Nephron (organoid): Measurements from ENCODE around the gene SIRT4.

ENCODE experiments used
- H3K27ac Mint-ChIP-seq, 3 experiments: 2 replicates each; pipeline ENCODE4 v1.8.0; 2020; ENCODE audit warnings: mixed read lengths in 3 of 3, mild to moderate bottlenecking in 2 of 3, moderate library complexity in 1 of 3
- H3K27me3 Mint-ChIP-seq: 2 replicates; pipeline ENCODE4 v1.8.0; 2021; ENCODE audit warnings: low read depth, mild to moderate bottlenecking, moderate library complexity, mixed read lengths
- H3K36me3 Mint-ChIP-seq: 2 replicates; pipeline ENCODE4 v1.8.0; 2020; ENCODE audit warnings: low read depth, mixed read lengths
- H3K4me1 Mint-ChIP-seq: 2 replicates; pipeline ENCODE4 v1.8.0; 2020; ENCODE audit warnings: mixed read lengths
- H3K4me3 Mint-ChIP-seq, 3 experiments: 2 replicates each; pipeline ENCODE4 v1.8.0; 2020; ENCODE audit warnings: mild to moderate bottlenecking in 3 of 3, mixed read lengths in 3 of 3, moderate library complexity in 2 of 3
- H3K9me3 Mint-ChIP-seq: 2 replicates; pipeline ENCODE4 v1.8.0; 2020; ENCODE audit warnings: mixed read lengths
- CTCF ChIP-seq, 3 experiments: fragments of 200-600 bp; sonication (generic); IDR thresholded peaks; one replicate each; pipeline ENCODE4 v1.5.0; 2021; ENCODE audit warnings: antibody characterized with exemption in 3 of 3; ENCODE audit not compliant: unreplicated experiment in 3 of 3

Gene SIRT4

GRCh38 chr12:120337730-120338129 lies 35.6 kb downstream of the SIRT4 start:
- no peak for TF ChIP-seq CTCF (IDR thresholded peaks at IDR 0.05; ENCODE audit: unreplicated experiment in 3 of 3)
- H3K27ac Mint-ChIP-seq = no peak overlapping the region
- H3K27me3 Mint-ChIP-seq = no peaks in the 10 kb centered on the region
- H3K36me3 Mint-ChIP-seq = peaks cover 15% of the 10 kb centered on the region
- H3K9me3 Mint-ChIP-seq = peaks cover 26% of the 10 kb centered on the region
- no peaks in the 10 kb centered on the region for H3K4me1 Mint-ChIP-seq
- H3K4me3 Mint-ChIP-seq = no peak overlapping the region

DNA sequence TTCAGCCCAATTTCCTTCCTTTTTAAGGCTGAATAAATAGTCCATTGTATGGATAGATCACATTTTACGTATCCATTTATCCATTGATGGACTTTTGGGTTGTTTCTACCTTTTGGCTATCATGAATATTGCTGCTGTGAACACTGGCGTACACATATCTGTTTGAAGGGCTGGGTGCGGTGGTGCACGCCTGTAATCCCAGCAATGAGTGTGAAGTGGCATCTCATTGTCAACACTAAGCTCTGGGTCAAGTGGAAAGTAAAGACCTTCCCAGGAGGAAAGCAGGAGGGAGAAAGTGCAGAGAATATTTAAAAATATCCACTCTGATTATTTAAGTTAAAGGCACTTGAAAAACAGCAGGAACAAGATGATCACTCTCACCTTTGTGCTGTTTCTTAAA lies 37.1 kb downstream of the SIRT4 start:
- H3K9me3 Mint-ChIP-seq = peaks cover 26% of the 10 kb centered on the region
- H3K36me3 Mint-ChIP-seq = peaks cover 17% of the 10 kb centered on the region
- no peak overlapping the region for H3K27ac Mint-ChIP-seq
- no peak overlapping the region for H3K4me3 Mint-ChIP-seq
- no peaks in the 10 kb centered on the region for H3K4me1 Mint-ChIP-seq
- H3K27me3 Mint-ChIP-seq = no peaks in the 10 kb centered on the region
- no peak for TF ChIP-seq CTCF (IDR thresholded peaks at IDR 0.05; ENCODE audit: unreplicated experiment in 3 of 3)

- Mint-ChIP-seq H3K9me3 (peaks cover 11% of the 10 kb centered on the region), H3K27me3 (no peaks in the 10 kb centered on the region), H3K27ac (peak overlapping the region in 1 of 3 experiments; percentile 44), H3K36me3 (peaks cover 32% of the 10 kb centered on the region), H3K4me1 (no peaks in the 10 kb centered on the region), H3K4me3 (no peak overlapping the region)
- no peak for TF ChIP-seq CTCF (IDR thresholded peaks at IDR 0.05; ENCODE audit: unreplicated experiment in 3 of 3)
Observed at GRCh38 chr12:120342175-120343038, 40.3 kb downstream of the SIRT4 start.

DNA sequence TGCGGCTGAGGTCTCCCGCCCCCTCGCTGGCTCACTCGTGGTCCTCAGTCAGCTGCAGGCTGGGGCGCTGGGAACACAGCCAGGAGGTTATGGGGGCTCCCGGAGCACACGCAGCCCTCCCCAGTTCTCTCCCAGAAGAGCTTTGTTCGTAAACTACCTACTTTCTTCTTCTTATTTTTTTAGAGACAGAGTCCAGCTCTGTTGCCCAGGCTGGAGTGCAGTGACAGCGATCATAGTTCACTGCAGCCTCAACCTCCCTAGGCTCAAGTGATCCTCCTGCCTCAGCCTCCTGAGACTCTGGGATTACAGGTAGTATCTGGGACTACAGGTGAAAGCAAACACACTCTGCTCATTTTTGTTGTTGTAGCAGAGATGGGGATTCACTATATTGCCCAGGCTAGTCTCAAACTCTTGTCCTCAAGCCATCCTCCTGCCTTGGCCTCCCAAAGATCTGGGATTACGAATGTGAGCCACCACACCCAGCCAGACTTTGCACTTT lies 41.0 kb downstream of the SIRT4 start:
- no peak for TF ChIP-seq CTCF (IDR thresholded peaks at IDR 0.05; ENCODE audit: unreplicated experiment in 3 of 3)
- peaks cover 26% of the 10 kb centered on the region for H3K36me3 Mint-ChIP-seq
- H3K27me3 Mint-ChIP-seq = no peaks in the 10 kb centered on the region
- H3K4me1 Mint-ChIP-seq = no peaks in the 10 kb centered on the region
- H3K27ac Mint-ChIP-seq = peak overlapping the region; percentile 44 to 60 (median 57)
- peak overlapping the region in 1 of 3 experiments; percentile 23 for H3K4me3 Mint-ChIP-seq
- H3K9me3 Mint-ChIP-seq = peaks cover 4% of the 10 kb centered on the region

DNA sequence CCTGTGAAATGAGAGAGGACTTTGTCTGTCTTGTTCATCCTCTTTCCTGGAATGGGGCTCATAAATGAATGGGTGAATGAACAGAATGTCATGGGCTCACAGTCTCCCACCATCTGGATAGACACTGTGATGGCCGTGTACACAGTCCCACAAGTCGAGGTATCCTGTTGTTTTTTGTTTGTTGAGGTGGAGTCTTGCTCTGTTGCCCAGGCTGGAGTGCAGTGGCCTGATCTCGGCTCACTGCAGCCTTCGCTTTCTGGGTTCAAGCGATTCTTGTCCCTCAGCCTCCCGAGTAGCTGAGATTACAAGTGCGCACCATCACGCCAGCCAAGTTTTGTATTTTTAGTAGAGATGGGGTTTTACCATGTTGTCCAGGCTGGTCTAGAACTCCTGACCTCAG lies 41.6 kb downstream of the SIRT4 start:
- TF ChIP-seq CTCF (IDR thresholded peaks at IDR 0.05; ENCODE audit: unreplicated experiment in 3 of 3) = no peak
- Mint-ChIP-seq H3K27ac (peak overlapping the region; percentile 44 to 60 (median 57)), H3K9me3 (peaks cover under 1% of the 10 kb centered on the region), H3K4me3 (no peak overlapping the region), H3K4me1 (no peaks in the 10 kb centered on the region), H3K27me3 (no peaks in the 10 kb centered on the region), H3K36me3 (peaks cover 26% of the 10 kb centered on the region)

DNA sequence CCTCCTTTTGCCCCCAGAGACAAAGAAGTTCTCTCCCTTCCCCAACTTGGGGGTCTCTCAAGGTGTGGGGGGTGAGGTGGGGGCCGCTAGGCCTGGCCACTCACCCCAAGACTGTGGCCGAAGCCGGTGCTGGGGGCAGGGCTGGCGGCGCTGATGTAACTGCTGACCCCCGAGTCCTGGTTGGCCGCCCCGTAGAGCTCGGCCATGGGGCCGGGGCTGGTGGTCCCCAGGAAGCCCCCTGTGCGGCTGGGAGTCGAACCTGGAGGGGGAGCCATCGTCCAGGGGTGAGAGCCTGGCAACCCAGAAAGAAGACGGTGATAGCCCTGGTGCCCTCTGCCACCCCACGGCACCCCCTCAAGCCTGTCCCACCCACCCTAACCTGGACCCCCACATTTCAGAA lies 43.9 kb downstream of the SIRT4 start:
- H3K4me3 Mint-ChIP-seq = no peak overlapping the region
- no peak for TF ChIP-seq CTCF (IDR thresholded peaks at IDR 0.05; ENCODE audit: unreplicated experiment in 3 of 3)
- no peaks in the 10 kb centered on the region for H3K9me3 Mint-ChIP-seq
- H3K36me3 Mint-ChIP-seq = peaks cover 35% of the 10 kb centered on the region
- H3K4me1 Mint-ChIP-seq = no peaks in the 10 kb centered on the region
- H3K27me3 Mint-ChIP-seq = no peaks in the 10 kb centered on the region
- H3K27ac Mint-ChIP-seq = no peak overlapping the region
